Ascending aorta (tissue), 2 donors: Measurements from ENCODE around the gene CRYGC. TPM values are rescaled to one million over a fixed set of nuclear protein-coding genes. Genes with fewer than 3 reads are reported as not detected.
"Not testable (repeated sequence)": the region's sequence is repeated elsewhere in the genome, so short reads cannot be mapped to it uniquely, and the experiment has no call there.

ENCODE experiments used
- DNase-seq, 2 donors: peaks; one replicate each; pipeline ENCODE4 v3.0.0-alpha.2; 2019; ENCODE audit warnings: low spot score in 2 of 2
- H3K27ac ChIP-seq, 2 donors: fragments of 200-600 bp; sonication (generic); one replicate each; pipeline ENCODE4 v1.5.1; 2016 to 2017; ENCODE audit warnings: mild to moderate bottlenecking in 1 of 2
- H3K27me3 ChIP-seq: fragments of 200-600 bp; sonication (generic); one replicate; pipeline ENCODE4 v1.5.1; 2017
- H3K36me3 ChIP-seq, 2 donors: fragments of 200-600 bp; sonication (generic); one replicate each; pipeline ENCODE4 v1.5.1; 2016
- H3K4me1 ChIP-seq, 2 donors: fragments of 200-600 bp; sonication (generic); one replicate each; pipeline ENCODE4 v1.5.1; 2016 to 2017; ENCODE audit warnings: mild to moderate bottlenecking in 1 of 2
- H3K4me3 ChIP-seq, 2 donors: fragments of 200-600 bp; sonication (generic); one replicate each; pipeline ENCODE4 v1.5.1; 2016 to 2017; ENCODE audit warnings: mild to moderate bottlenecking in 1 of 2
- H3K9me3 ChIP-seq, 2 donors: fragments of 200-600 bp; sonication (generic); one replicate each; pipeline ENCODE4 v1.5.1; 2016
- CTCF ChIP-seq, 3 experiments: fragments of 200-600 bp in 2 of 3; fragments of 450-650 bp in 1 of 3; sonication (generic) in 2 of 3; IDR thresholded peaks; one replicate each; pipeline ENCODE4 v1.5.1; 2016 to 2019; ENCODE audit warnings: antibody characterized with exemption in 3 of 3, mild to moderate bottlenecking in 1 of 3, moderate library complexity in 1 of 3
- intact Hi-C: fragments of 100-400 bp; cut with DNase I; formaldehyde crosslinking; loops from one replicate; pipeline ENCODE4 v1.15.1; 2023
- total RNA-seq: library from RNA; depleted of rRNA; stranded (reverse); fragments of >200 nt; gene quantifications from one replicate; pipeline ENCODE4 v1.1.0, GENCODE V29; 2016

The CRYGC gene
- total RNA-seq, 1 donor from 2014 or later, result not detected

DNA sequence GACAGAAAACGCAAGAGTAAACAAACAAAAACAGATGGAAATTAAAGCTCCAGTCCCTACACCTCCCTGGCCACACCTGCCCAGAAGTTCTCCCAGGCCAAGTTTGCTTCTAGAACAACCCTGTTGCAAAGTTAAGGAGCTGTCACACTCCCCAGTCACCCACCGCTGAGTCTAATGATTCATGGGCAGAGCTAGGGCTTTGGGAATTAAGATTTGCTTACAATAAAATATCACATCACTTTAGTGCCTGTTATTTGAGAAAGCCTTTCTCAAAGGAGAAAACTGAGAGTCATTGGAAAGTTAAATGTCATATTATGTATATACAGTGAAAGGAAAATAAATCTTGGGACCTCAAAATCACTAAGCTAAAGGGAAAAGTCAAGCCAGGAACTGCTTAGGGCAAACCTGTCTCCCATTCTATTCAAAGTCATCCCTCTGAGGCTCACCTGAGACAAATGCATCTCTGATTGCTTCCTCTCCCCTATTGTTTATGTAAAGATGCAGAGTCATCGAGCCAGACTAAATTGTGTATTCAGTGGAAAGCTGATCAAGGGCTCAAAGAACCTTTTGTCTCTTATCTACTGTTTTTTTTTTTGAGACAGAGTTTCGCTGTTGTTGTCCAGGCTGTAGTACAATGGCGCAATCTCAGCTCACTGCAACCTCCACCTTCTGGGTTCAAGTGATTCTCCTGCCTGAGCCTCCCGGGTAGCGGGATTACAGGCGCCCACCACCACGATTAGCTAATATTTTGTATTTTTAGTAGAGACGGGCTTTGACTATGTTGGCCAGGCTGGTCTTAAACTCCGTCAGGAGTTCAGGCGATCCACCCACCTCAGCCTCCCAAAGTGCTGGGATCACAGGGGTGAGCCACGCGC is 13.5 kb upstream of the CRYGC start:
- no peak overlapping the region for H3K27ac ChIP-seq
- H3K4me3 ChIP-seq, result no peak overlapping the region
- DNase-seq, result no peak
- intact Hi-C loops, result no loop called here
- TF ChIP-seq CTCF (IDR thresholded peaks at IDR 0.05), result no peak
- no peaks in the 10 kb centered on the region for H3K9me3 ChIP-seq
- H3K36me3 ChIP-seq, result no peaks in the 10 kb centered on the region
- no peaks in the 10 kb centered on the region for H3K4me1 ChIP-seq
- H3K27me3 ChIP-seq, result no peaks in the 10 kb centered on the region

DNA sequence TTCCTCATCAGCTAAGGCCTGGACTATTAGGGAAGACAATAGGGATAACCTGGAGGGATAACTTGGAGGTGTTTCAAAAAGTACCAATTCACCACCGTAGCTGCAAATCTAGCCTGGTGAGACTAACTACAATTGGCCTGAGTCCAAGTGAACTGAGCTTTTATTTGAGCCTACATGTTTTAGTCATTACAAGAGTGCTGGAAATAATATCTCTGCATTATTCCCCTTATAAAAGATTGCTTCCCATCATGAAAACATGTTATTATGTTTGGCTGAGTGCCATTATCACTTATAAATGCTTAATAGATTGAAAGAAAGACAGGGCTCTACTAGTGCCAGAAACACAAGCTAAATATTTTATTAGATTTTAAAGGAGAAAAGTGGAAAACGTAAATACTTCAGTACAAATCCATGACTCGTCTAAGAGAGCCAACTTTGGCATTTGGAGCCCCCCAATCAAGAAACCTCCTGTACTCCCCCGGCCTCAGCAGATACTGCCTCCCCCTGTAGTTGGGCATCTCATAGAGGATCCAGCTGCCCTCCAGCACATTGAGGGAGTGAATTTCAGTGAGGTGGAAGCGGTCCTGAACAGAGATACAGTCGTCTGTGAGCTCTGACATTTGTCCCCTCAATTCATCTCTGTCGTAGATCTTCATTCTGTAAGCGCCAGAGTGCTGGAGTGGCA is 12.8 kb upstream of the CRYGC start:
- Histone ChIP-seq H3K9me3 (no peaks in the 10 kb centered on the region), H3K4me3 (no peak overlapping the region), H3K27ac (no peak overlapping the region), H3K36me3 (no peaks in the 10 kb centered on the region), H3K4me1 (no peaks in the 10 kb centered on the region), H3K27me3 (no peaks in the 10 kb centered on the region)
- no peak for DNase-seq
- intact Hi-C loops, result no loop called here
- no peak for TF ChIP-seq CTCF (IDR thresholded peaks at IDR 0.05)

DNA sequence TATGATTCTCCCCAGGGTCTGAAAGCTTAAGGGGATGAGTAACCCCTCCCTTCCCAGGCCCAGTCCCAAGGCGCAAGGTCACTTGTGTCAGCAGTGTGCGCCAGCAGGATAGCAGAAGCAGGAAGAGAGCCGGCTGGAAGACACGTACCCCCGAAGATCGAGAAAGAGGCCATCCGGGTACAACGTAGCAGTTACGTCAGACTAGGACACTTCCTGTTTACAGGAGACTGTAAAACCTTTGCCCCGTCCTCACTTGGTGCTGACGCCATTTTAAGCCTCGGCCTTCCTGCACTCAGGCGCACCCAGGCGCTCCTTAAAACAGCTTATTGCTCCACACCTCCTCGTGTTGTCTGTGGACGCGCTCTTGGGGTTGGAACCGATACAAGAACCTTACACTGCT is 9.8 kb upstream of the CRYGC start:
- intact Hi-C loops, result no loop called here
- H3K9me3 ChIP-seq, result no peaks in the 10 kb centered on the region
- no peak for DNase-seq
- no peaks in the 10 kb centered on the region for H3K4me1 ChIP-seq
- no peak overlapping the region for H3K27ac ChIP-seq
- no peak for TF ChIP-seq CTCF (IDR thresholded peaks at IDR 0.05)
- no peak overlapping the region for H3K4me3 ChIP-seq
- H3K36me3 ChIP-seq, result no peaks in the 10 kb centered on the region
- H3K27me3 ChIP-seq, result no peaks in the 10 kb centered on the region

- H3K4me3 ChIP-seq, DNase-seq, intact Hi-C loops, H3K9me3 ChIP-seq, H3K36me3 ChIP-seq, H3K27me3 ChIP-seq, H3K4me1 ChIP-seq, H3K27ac ChIP-seq: not testable (repeated sequence)
These were observed 8.7 kb upstream of the CRYGC start for GRCh38 chr2:208138334-208138733.

GRCh38 chr2:208136716-208137094 is 7.1 kb upstream of the CRYGC start:
- H3K36me3 ChIP-seq, result no peaks in the 10 kb centered on the region
- H3K27me3 ChIP-seq, result no peaks in the 10 kb centered on the region
- intact Hi-C loops, result no loop called here
- no peaks in the 10 kb centered on the region for H3K4me1 ChIP-seq
- no peak for TF ChIP-seq CTCF (IDR thresholded peaks at IDR 0.05)
- no peaks in the 10 kb centered on the region for H3K9me3 ChIP-seq
- no peak overlapping the region for H3K27ac ChIP-seq
- no peak overlapping the region for H3K4me3 ChIP-seq
- DNase-seq, result no peak
